Stimulated activated CD8-positive, alpha-beta memory T cell treated with anti-CD3 and anti-CD28 coated beads, Interleukin-12 subunit alpha, Interleukin-12 subunit beta, amount 100 ng/mL, for 4 hours (primary cell): ENCODE results near the gene DBF4.
"Not testable (repeated sequence)": the region's sequence is repeated elsewhere in the genome, so short reads cannot be mapped to it uniquely, and the experiment has no call there.

ENCODE experiments used
- DNase-seq: peaks from one replicate; pipeline ENCODE4 v3.0.0-alpha.2; 2020; ENCODE audit warnings: low read depth

Gene DBF4, protein sequence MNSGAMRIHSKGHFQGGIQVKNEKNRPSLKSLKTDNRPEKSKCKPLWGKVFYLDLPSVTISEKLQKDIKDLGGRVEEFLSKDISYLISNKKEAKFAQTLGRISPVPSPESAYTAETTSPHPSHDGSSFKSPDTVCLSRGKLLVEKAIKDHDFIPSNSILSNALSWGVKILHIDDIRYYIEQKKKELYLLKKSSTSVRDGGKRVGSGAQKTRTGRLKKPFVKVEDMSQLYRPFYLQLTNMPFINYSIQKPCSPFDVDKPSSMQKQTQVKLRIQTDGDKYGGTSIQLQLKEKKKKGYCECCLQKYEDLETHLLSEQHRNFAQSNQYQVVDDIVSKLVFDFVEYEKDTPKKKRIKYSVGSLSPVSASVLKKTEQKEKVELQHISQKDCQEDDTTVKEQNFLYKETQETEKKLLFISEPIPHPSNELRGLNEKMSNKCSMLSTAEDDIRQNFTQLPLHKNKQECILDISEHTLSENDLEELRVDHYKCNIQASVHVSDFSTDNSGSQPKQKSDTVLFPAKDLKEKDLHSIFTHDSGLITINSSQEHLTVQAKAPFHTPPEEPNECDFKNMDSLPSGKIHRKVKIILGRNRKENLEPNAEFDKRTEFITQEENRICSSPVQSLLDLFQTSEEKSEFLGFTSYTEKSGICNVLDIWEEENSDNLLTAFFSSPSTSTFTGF

DNA sequence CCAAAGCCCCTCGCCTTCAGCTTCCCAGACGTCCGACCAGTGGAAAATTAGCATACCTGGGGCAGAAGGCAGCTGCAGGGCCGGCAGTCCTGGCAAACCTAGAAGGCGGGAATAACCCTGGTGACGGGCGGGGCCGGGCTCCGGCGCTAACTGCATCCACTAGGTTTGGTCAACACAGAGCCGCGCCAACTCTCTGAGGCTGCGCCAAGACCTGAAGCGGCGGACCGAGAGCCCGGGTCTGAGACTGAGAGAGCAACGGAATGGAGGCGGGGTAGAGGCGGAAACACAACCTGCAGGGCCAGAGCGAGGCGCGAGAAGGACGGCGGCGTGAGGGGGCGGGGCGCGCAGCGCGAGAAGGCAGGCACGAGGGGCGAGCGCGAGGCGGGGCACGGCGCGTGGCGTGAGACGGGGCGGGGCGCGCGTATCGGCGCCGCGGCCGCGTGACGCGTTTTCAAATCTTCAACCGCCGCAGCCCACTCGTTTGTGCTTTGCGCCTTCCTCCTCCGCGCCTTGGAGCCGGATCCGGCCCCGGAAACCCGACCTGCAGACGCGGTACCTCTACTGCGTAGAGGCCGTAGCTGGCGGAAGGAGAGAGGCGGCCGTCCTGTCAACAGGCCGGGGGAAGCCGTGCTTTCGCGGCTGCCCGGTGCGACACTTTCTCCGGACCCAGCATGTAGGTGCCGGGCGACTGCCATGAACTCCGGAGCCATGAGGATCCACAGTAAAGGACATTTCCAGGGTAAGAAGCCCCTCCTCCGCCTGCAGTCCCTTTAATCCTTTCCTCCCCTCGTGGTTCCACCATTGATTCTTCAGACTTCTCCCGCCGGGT is at the start of gene DBF4, which contains the start of gene SLC25A40:
Gene DBF4, plus strand, starts transcription at position 454 of the 829 bp plus-strand sequence. Its CDS starts 240 bp downstream, at position 694.
Gene SLC25A40, minus strand, starts transcription at position 321 of the 829 bp plus-strand sequence. CDS start 17,633 bp downstream, outside the sequence.
- DNase-seq: peak; percentile 95

DNA sequence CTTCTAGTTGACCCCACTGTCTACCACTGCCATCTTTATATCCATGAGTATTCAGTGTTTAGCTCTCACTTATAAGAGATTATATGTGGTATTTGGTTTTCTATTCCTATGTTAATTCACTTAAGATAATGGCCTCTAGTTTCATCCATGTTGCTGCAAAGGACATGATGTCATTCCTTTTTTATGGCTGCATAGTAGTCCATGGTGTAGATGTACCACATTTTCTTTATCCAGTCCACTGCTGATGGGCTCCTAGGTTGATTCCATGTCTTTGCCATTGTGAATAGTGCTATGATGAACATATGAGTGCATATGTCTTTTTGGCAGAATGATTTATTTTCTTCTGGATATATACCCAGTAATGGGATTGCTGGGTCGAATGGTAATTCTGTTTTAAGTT is 47.9 kb upstream of the DBF4 start:
- DNase-seq: not testable (repeated sequence)

DNA sequence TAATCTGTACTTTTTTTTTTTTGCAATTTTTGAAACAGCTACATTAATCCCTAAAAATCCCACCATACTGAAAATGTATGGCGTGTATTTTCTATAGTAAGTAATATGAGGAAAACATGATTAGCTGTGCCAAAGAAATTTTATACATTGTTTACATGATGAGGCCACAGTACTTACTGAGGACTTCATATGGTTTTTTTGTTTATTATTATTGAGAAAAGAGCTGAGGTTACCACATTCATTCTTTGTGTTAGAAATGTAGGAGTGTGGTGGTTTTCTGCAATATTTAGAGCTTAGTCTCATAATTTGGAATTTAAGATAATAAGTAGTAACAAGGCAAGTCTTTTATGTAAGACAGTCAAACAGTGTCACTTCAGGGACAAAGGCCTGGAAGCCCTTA is 45.2 kb upstream of the DBF4 start:
- DNase-seq: no peak

DNA sequence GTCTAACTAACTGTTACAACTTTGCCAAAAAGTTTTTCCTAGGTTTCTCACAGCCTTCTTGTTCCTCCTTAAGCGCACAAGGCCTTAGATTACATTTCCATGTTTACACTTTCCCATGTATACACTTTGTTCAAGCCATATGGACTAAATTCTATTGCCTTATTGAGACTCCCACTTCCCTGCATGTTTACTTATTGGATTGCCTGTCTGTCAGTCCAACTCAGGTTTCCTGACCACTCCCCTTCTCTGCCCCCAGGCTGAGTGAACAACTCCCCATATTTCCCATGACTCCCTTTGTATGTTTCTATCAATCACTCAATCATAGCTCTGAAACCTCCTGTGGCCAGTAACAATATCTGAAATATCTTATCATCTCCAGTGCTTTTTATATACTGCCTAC is 43.2 kb upstream of the DBF4 start:
- no peak for DNase-seq

DNA sequence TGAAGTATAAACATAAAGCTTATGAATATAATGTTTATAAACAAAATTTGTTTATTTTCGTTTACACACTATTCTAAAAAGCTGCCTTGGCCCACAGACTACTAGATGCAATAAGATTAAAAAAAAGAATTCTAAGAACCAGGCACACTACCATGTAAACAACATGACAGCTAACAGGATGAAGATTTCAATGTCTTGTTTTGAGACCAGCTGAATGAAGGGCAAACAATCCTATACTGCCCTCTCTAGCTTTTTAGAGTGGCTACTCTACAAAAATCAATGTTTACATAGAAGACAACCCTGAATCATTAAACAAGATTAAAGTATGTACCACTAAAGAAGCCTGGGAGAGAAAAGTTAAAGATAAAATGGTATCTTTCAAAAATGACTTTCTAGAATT is 38.7 kb upstream of the DBF4 start:
- no peak for DNase-seq

DNA sequence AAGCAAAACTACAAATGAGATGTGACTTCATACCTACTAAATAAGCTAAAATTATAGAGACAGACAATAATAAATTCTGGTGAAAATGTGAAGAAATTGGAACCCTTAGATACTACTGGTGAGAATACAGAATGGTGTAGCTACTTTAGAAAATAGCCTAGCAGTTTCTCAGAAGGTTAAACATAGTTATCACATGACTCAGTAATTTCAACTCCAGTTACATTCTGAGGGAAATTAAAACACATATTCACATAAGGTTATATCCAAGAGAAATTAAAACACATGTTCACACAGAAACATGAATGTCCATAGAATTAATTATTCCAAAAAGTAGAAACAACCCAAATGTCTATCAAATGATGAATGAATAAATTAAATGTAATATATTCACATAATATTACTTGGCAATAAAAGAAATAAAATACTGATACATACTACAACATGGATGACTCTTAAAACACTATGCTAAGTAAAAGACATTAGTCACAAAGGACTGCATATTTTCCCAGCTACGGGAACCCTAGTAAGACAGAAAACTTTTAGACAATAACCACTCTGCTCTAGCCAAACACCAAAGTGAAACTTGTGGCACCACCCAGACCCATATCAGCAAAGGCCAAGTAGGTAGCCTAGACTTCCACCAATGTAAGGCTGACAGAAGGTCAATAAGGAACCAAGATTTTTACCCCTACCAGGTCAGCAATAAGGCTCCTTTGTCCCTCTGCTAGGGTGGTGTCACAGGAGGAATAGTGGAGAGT is 25.3 kb upstream of the DBF4 start:
- no peak for DNase-seq

DNA sequence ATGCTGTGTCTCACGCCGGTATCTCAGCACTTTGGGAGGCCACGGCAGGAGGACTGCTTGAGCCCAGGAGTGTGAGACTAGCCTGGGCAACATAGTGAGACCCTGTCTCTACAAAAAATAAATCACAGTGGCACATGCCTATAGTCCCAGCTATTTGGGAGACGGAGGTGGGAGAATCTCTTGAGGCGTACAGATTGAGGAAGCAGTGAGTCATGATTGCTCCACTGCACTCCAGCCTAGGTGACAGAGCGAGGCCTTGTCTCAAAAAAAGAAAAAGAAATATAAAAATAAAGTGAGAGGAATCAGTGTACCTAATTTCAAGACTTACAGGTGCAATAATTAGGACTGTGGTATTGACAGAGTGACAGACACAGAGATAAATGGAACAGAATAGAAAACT is 24.0 kb upstream of the DBF4 start:
- DNase-seq: no peak

DNA sequence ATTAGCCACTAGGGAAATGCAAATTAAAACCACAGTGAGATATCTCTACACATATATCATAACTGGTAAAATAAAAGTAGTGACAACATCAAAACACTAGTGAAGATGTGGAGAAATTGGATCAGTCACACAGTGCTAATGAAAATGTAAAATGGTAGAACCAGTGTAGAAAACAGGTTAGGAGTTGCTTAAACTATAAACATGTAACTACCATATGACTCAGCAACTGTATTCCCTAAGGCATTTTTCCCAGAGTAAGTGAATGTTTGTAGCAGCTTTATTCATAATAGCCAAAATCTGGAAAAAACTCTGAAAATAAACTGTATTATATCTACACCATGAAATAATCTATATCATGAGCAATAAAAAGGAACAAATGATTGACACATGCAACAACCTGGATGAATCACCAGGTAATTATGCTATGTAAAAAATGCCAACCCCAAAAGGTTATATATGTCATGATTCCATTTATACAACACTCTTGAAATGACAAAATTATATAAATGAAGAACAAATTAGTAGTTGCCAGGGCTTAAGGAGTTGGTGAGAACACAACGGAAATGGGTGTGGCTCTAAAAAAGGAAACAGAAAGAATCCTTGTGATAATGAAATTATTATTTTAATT is 22.9 kb upstream of the DBF4 start:
- DNase-seq: no peak

DNA sequence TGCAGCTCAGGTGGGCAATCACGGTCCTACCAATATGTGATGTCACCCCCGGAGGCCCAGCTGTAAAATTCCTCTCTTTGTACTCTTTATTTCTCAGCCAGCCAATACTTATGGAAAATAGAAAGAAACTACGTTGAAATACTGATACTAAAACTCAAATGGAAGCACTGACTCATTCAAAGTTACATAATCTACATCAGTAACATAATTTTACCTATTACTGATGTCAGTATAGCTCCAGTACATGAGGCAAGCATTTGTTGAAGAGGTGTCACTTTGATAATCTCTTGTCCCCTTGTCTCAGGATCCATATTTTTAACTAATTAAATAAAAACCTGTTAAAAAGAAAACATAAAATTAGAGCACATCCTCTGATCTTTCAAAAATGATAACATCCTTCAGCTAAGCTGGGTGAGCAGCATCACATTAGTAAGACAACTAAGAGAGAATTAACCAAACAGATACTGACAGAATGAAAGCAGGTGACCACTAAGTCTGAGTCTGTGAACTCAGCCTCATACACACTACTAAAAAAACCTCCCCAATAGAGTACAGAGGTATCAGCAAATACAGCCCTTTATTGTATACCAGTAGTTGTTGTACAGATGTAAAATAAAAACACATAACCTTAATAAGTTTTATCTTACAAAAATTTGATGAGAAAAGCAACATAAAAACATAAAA is 17.7 kb upstream of the DBF4 start:
- DNase-seq: no peak

DNA sequence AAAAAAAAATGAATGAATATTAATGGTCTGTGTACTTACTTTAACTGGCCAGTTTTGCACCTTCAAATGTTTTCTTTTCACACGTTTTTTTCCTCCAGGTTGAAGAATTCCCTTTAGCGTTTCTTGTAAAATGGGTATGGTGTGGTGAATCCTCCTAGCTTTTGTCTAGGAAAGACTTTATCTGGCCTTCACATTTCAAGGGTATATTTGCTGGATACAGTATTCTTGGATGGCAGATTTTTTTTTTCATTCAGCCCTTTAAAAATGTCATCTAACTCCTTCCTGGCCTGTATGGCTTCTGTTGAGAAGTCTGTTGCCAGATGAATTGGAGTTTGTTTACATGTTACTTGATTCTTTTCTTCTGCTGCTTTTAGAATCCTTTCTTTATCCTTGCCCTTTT is 10.2 kb upstream of the DBF4 start:
- no peak for DNase-seq

DNA sequence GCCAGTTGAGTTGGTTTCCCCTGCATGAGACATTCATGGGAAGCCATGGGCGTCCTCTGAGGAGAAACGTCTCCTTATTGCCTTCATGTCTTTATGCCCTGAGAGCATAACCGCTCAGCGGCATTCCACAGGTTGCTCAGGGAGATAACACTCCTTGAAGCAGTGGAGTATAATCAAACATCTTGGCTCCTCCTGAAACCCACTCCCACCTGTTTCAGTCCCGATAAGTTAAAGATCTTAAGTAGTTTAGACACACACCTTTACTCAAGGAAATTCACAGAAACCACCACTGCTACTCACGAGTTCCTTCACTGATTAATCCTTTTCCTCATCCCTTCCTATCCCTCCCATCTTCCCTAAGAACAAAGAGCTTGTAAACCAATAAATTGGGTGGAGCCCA is 9.8 kb upstream of the DBF4 start:
- DNase-seq: not testable (repeated sequence)

DNA sequence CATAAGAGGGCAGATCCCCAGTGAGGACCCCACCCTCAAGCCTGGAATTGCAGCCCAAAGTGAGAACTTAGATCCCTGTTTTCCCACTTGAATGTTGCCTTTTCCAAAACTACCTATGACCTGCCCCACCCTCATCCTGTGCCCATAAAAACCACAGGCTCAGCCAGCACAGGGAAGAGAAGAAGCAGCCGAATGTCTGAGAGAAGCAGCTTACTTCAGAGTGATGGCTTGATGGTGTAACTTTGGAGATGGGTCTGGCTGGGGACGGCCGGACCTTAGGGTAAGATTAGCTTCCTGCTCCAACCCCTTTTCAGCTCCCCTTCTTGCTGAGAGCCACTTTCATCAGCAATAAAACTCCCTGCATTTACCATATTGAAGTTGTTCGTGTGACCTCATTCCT is 5.8 kb upstream of the DBF4 start:
- DNase-seq: no peak

DNA sequence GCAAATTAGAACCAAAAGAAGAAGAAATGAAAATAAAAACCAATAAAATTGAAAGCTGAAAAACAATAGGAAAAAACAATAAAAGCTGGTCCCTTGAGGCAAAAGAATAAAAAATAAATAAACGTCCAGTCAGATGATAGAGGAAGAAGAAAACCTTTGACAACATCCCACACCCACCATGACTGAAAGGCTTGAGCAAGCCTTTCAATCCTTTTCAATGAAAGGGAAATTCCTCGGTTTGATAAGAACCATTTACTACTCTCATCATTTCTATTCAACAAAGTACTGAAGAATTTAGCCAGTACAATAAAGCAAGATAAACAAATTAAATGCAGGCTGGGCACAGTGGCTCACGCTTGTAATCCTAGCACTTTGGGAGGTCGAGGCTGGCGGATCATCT is 3.9 kb upstream of the DBF4 start:
- no peak for DNase-seq

DNA sequence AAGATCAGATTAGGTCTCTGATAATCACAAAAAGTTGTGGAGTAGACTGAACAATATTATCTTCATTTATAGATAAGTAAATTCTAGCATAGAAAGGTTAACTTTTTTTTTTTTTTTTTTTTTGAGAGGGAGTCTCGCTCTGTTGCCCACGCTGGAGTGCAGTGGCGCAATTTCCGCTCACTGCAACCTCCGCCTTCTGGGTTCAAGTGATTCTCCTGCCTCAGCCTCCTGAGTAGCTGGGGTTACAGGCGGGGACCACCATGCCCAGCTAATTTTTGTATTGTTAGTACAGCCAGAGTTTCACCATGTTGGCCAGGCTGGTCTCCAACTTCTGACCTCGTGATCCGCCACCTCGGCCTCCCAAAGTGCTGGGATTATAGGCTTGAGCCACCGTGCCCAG is 3.0 kb upstream of the DBF4 start:
- DNase-seq: not testable (repeated sequence)

DNA sequence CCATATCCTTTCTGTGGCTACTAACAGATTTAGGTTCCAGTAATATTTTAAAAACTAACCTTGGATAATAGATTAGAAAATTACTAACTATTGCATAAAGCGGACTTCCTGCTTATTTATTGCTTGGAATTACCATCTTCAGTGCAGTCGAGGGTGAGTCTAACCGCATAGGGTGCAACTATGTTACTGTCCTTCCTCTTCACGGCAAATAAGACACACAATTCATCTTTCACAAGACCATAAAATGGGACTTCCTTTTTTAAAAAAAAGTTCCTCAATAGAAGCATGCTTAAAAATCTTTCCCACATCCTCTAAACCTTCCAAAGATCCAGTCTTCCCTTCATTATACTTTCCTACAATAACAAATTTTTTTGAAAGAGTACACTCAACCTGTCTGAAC is 2.2 kb upstream of the DBF4 start:
- DNase-seq: no peak

DNA sequence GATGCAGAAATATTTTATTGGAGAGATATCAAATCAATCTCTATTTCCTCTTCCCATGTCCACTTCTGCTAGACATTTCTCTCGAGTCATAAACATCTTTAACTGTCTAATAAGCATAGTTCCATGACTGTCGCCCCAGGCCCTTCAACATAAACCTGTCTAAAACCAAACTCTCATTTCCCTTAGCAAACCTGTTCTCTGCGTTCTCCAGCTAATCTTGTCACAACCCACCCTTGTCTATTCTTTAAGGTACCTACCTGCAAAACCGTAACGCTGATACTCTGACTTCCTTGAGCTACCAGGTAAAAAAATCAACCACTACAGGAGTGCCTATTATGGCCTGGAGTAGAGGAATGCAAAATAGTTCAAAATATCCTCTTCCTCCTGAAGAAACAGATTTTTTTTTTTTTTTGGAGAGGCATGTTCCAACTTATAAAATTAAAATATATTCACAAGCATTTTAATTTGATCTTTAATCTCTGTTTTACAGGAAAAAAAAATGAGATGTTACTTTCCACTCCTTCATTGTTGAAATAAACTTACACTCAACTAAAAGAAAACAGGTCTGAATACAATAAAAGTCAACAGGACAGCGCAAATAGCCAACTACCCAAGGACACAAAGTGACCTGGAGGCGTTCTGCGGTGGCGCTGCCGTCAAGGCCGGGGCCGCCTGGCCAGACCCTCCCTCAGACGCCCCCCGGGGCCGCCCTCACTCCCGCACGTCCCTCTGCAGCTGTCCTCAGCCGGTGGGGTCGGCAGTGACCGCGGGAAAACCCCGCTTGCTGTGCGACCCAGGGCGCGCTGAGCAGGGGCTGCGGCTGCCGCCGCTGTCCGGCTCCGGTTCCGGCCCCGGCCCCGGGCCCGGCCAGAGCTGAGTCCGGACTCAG is 898 bp upstream of the DBF4 start:
- peak; percentile 6 for DNase-seq

DNA sequence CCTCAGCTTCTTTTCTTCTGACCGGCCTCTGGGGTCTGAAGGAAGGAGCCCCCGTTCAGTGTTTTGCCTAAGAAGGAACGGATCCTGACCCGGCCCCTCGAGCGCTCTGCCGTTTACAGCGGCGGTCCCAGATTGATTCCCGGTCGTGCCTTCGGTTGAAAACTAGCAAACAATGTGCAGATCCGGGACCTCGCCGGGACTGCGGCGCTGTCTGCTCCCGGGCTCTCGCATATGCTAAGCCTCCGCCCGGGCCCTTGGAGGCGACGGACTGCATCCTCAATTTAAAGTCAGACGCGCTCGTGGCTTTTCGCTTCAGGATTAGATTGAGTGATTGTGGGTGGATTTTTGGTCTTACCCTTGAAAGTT is 559 bp downstream of the DBF4 start:
- DNase-seq: no peak

DNA sequence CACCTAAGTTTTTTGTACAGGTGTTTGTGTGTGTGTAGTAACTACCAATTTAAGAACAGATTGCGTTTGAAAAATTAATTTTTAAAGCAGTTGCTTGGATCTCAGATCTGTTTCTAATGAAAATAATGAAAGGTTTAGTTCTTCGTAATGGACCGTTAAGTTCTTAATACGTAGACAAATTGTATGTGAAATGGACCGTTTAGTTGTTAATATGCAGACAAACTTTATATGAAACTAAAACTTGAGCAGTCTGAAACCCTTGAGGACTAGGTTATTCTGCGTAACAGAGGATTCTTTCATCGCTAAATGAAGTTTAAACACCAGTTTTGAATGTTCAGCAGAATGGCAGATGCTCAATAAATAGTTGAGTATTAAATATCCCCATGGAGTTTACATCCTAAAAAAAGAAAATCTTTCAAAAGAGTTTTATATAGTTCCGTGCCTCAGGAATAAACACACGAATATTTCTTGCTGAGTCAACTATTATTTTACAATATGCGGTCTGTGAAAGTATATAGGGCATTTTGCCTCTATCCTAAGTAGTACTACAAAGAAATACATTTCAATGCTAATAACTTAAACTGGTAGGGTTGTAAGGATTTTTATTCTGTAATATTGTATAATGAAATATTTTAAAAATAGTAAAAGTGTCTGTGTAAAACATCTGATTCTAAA is 1.2 kb downstream of the DBF4 start:
- DNase-seq: no peak

DNA sequence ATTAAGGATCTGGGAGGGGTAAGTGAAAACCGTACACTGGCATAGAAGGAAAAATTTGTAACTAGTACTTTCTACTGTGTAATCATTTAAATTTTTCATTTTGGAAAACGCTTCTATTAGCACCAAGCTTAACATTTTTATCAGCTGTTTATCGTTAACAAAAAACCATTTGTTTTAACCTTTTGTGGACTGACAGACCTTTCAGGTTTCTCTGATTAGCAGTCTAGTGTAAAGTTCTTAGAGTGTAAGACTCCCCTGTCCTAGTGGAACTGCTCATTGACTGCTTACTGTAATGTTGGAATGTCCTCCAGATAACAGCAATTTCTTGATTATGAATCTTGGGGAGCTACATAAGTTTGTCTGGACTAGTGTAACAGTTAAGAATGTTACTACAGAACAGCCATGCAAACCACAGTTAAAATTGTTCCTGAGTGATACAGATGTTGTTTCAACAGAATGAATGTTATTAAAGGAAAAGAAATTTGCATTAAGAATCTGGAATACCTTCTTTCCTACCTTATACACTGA is 2.0 kb downstream of the DBF4 start:
- no peak for DNase-seq
